Duodenal mucosa (tissue), 2 donors: ENCODE measurements around the gene TCAIM.
"Not testable (repeated sequence)": the region's sequence is repeated elsewhere in the genome, so short reads cannot be mapped to it uniquely, and the experiment has no call there.

ENCODE experiments used
- H3K27ac ChIP-seq: one replicate; pipeline ENCODE4 v1.7.0; 2013; ENCODE audit warnings: low read depth, low read length
- H3K27me3 ChIP-seq, 2 donors: one replicate each; pipeline ENCODE4 v1.7.0; 2013; ENCODE audit warnings: low read length in 2 of 2, control low read depth in 1 of 2; ENCODE audit not compliant: insufficient read depth in 2 of 2, control insufficient read depth in 1 of 2
- H3K36me3 ChIP-seq, 2 donors: one replicate each; pipeline ENCODE4 v1.7.0; 2013; ENCODE audit warnings: low read length in 2 of 2, control low read depth in 1 of 2; ENCODE audit not compliant: insufficient read depth in 2 of 2, control insufficient read depth in 1 of 2
- H3K4me1 ChIP-seq, 2 donors: one replicate each; pipeline ENCODE4 v1.7.0; 2013; ENCODE audit warnings: low read length in 2 of 2, control low read depth in 1 of 2; ENCODE audit not compliant: insufficient read depth in 2 of 2, control insufficient read depth in 1 of 2
- H3K4me3 ChIP-seq, 2 donors: one replicate each; pipeline ENCODE4 v1.7.0; 2013; ENCODE audit warnings: low read length in 2 of 2, low read depth in 1 of 2
- H3K9ac ChIP-seq, 2 donors: one replicate each; pipeline ENCODE4 v1.7.0; 2013; ENCODE audit warnings: low read length in 2 of 2, low read depth in 1 of 2
- H3K9me3 ChIP-seq, 2 donors: one replicate each; pipeline ENCODE4 v1.7.0; 2013; ENCODE audit warnings: low read length in 2 of 2, control low read depth in 1 of 2; ENCODE audit not compliant: control insufficient read depth in 1 of 2

Gene TCAIM

DNA sequence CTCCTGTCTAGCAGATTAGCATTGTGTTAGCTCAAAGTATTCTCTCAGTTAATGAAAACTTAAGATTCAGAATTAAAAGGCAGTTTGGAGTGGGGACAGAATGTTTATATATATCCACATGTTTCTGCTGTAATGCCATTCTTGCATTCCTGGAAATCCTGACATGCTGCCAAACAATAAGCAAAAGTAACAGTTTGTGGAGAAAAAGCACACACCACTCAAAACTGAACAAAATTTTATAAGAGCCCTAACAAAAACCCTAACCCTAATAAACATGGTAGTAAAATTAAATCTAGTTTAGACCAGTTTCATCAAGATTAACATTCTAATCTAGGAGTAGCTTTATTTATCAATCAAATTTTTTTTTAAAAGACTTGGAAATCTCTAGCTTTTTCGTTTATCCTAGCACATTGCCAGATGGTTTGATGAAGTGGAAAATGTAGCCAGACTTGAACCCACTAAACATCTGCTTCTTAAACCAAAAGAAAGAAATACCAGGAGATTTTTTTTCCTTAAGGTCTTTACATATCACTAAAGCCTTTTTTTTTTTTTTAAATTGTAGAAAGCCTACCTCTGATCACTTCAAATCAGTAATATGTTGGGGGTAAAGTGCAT, 3.7 kb downstream of the TCAIM start:
- Histone ChIP-seq H3K27ac (no peak overlapping the region), H3K4me1 (peaks cover 8 to 17% of the 10 kb centered on the region in 2 donors)

DNA sequence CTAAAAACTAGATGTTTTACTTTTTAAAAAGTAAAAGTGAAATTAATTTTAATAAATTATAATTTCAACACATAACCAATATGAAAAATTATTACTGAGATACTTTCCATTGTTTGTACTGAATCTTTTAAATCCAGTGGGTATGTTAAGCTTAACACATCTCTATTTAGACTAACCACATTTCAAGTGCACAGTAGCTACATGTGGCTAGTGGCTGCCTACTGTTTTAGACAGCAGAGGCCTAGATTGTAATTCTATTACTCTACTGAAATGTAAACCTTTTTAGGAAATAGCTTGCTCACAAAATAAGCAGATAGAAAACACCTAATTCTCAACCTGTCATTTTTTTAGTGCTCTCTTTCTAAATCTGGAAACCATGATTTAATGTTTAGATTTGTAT, 4.9 kb downstream of the TCAIM start:
- Histone ChIP-seq H3K9me3 (no peaks in the 10 kb centered on the region), H3K4me3 (no peak overlapping the region), H3K27ac (no peak overlapping the region), H3K4me1 (peaks cover 8 to 13% of the 10 kb centered on the region in 2 donors), H3K36me3 (no peaks in the 10 kb centered on the region), H3K9ac (no peak overlapping the region), H3K27me3 (no peaks in the 10 kb centered on the region)

More for the DNA sequence above, 3.7 kb downstream of the TCAIM start:
- Histone ChIP-seq H3K9me3 (no peaks in the 10 kb centered on the region), H3K4me3 (no peak overlapping the region), H3K36me3 (no peaks in the 10 kb centered on the region), H3K9ac (no peak overlapping the region), H3K27me3 (no peaks in the 10 kb centered on the region)

DNA sequence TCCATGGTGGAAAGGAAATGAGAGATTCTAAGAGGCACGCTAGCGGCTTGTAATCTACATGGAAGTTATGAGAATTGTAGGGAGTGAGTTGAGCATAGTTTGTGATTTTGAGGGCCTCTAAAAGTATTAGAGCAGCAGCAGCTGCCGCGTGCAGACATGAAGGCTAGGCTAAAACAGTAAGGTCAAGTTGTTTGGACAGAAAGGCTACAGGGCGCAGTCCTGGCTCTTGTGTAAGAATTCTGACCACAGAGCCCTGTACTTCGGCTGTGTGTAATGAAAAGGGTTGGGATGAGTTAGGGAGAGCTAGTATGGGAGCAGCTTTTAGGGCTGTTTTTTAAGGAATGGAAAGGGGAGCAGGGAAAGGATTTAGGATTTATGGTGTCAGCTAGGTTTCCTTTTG, 8.0 kb downstream of the TCAIM start:
- H3K9me3 ChIP-seq, H3K4me1 ChIP-seq, H3K9ac ChIP-seq, H3K27me3 ChIP-seq, H3K4me3 ChIP-seq, H3K27ac ChIP-seq, H3K36me3 ChIP-seq: not testable (repeated sequence)

DNA sequence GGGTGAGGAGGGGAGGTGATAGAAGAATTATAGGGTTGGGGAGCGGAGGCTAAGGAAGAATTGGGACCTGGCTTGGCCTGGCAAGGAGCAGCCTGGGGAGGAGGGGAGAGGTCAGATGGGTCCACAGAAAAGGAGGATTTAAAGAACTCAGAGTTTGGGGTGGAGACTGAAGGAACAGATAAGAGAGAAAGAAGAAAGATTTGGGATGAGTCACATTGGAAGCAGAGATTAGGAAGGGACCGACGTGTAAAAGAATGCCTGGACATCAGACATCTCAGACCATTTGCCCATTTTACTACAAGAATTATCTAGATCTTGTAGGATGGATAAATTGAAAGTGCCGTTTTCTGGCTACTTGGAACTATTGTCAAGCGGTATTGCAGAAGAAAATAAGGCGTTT, 10.4 kb downstream of the TCAIM start:
- Histone ChIP-seq H3K9me3 (no peaks in the 10 kb centered on the region), H3K36me3 (no peaks in the 10 kb centered on the region), H3K27ac (no peak overlapping the region), H3K4me1 (no peaks in the 10 kb centered on the region), H3K27me3 (no peaks in the 10 kb centered on the region), H3K9ac (no peak overlapping the region), H3K4me3 (no peak overlapping the region)

DNA sequence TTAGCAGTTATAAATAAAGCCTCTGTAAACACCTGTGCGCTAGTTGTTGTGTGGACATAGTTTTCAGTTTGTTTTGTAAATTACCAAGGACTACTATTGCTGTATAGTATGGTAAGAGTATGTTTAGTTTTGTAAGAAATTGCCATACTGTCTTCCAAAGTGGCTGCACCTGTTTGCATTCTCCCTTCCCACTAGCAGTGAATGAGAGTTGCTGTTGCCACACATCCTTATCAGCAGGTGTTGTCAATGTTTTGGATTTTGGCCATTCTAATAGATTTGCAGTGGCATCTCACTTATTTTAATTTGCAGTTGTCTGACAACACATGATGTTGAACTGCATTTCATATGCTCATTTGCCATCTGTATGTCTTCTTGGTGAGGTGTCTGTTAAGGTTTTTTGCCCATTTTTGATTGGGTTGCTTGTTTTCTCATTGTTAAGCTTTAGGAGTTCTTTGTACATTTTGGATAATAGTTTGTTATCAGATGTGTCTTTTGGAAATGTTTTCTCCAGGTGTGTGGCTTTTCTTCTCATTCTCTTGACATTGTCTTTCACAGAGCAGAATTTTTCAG, 14.9 kb downstream of the TCAIM start:
- Histone ChIP-seq H3K4me1 (peaks cover 0 to 3% of the 10 kb centered on the region in 2 donors), H3K36me3 (peaks cover 0 to 4% of the 10 kb centered on the region in 2 donors), H3K4me3 (no peak overlapping the region), H3K27ac (no peak overlapping the region), H3K27me3 (no peaks in the 10 kb centered on the region), H3K9ac (no peak overlapping the region), H3K9me3 (no peaks in the 10 kb centered on the region)

DNA sequence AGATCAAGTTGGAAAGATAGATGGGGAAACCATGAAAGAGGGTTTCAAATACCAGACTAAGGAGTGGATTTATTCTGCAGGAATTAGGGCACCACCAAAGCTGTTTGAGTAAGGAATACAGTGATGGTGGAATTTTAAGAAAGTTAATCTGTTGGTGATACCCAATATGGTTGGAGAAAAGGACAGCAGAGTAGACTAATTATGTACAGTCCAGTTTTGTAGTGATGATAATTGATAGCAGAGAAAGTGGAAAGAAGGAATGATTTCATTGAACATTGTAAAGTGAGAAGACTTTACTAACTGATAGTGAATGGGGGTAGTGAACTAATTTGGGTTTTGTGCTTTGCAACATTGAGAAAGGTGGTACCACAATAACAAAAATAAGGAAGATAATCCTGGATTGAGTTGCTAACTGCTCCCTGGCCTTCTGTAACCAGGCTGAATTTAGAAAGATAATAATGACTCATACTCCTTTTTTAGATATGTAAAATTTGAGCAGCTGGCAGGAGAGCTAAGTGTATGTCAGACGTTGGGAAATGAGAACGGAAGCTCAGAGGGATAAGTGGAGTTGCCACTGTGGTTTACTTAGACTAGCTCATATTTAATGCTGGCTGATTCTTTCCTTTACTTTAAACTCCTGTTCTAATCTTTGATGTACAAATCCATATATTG, 16.9 kb downstream of the TCAIM start:
- Histone ChIP-seq H3K9ac (no peak overlapping the region), H3K4me1 (peaks cover 0 to 3% of the 10 kb centered on the region in 2 donors), H3K36me3 (peaks cover 0 to 10% of the 10 kb centered on the region in 2 donors), H3K9me3 (no peaks in the 10 kb centered on the region), H3K4me3 (no peak overlapping the region), H3K27ac (no peak overlapping the region), H3K27me3 (no peaks in the 10 kb centered on the region)

DNA sequence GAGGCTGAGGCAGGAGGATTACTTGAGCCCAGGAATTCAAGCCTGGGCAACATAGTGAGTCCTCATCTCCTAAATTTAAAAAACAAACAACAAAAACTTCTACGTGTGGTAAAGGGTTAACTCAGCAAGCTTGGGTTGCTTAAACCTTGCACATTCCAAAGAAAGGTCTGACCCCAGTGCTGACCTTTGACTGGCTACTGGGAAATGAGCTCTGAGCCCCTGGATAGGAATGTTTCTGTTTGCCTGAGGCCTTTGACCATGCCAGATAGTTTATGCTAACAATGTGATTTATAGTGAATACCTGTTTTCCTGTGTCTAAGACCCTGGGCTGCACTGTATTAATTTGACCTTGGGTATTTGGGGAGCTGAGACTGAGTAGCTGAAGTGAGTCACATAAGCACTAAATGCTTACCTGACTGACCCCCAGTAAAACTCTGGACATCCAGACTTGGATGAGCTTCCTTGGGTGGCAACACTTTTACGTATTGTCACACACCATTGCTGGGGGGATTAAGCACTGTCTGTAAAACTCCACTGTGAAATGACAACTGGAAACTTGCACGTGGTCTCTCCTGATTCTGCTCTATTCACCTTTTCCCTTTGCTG, 20.7 kb downstream of the TCAIM start:
- no peak overlapping the region for H3K9ac ChIP-seq
- peaks cover 0 to 3% of the 10 kb centered on the region in 2 donors for H3K4me1 ChIP-seq
- H3K36me3 ChIP-seq, result peaks cover 4 to 10% of the 10 kb centered on the region in 2 donors
- H3K27ac ChIP-seq, result no peak overlapping the region
- no peak overlapping the region for H3K4me3 ChIP-seq
- H3K27me3 ChIP-seq, result no peaks in the 10 kb centered on the region
- no peaks in the 10 kb centered on the region for H3K9me3 ChIP-seq

DNA sequence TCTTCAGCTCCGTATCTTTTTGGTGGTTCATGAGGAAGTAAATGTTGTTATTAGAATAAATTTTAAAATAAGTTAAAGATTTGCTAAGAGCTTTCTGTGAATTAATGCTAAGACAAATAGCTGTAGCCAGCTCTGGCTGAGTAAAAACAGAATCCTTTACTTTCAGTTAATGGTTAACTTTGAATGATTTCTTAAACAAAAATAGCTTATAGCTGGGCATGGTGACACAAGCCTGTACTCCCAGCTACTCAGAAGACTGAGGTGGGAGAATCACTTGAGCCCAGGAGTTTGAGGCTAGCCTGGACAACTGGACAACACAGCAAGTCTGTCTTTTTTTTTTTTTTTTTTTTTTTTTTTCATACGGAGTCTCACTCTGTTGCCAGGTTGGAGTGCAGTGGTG, 25.0 kb downstream of the TCAIM start:
- Histone ChIP-seq H3K9ac (no peak overlapping the region), H3K4me1 (no peaks in the 10 kb centered on the region), H3K27me3 (no peaks in the 10 kb centered on the region), H3K4me3 (no peak overlapping the region), H3K9me3 (no peaks in the 10 kb centered on the region), H3K36me3 (peaks cover 4 to 9% of the 10 kb centered on the region in 2 donors), H3K27ac (no peak overlapping the region)

DNA sequence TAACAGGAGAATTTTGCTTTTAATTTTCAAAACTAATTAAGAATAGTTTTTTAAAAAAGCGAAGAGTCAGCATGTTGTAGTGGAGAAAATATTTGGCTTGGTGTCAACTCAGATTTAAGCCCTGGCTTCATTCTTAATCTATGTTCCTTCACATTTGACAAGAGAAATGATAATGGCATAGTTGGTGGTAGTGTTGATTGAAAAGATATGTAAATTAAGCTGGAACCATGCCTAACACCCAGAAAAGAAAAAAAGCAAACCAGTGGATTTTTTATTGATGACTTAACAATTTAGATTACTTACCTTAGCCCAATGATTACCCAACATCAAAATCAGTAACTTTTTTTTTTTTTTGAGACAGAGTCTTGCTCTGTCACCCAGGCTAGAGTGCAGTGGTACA, 27.4 kb downstream of the TCAIM start:
- no peaks in the 10 kb centered on the region for H3K27me3 ChIP-seq
- H3K36me3 ChIP-seq, result peaks cover 3 to 4% of the 10 kb centered on the region in 2 donors
- H3K9ac ChIP-seq, result no peak overlapping the region
- H3K9me3 ChIP-seq, result no peaks in the 10 kb centered on the region
- no peak overlapping the region for H3K27ac ChIP-seq
- no peak overlapping the region for H3K4me3 ChIP-seq
- no peaks in the 10 kb centered on the region for H3K4me1 ChIP-seq

DNA sequence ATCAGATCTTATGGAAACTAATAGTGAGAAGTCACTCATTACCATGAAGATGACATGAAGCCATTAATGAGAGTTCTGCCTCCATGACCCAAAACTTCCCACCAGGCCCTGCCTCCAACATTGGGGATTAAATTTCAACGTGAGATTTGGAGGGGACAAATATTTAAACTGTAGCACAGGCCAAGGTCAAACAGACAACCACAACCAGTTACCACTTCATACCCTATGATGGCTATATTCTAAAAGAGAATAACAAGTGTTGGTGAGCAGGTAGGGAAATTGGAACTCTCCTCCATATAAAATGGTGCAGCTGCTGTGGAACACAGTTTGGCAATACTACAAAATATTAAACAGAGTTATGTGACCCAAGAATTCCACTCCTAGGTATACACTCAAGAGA, 36.9 kb downstream of the TCAIM start:
- H3K9me3 ChIP-seq, result peaks cover 0 to under 1% of the 10 kb centered on the region in 2 donors
- peaks cover 0 to 6% of the 10 kb centered on the region in 2 donors for H3K36me3 ChIP-seq
- no peak overlapping the region for H3K4me3 ChIP-seq
- H3K27ac ChIP-seq, result no peak overlapping the region
- no peaks in the 10 kb centered on the region for H3K27me3 ChIP-seq
- H3K4me1 ChIP-seq, result no peaks in the 10 kb centered on the region
- H3K9ac ChIP-seq, result no peak overlapping the region
